H1 (cell line): ENCODE results near the gene IPO11. TPM values are rescaled to one million over a fixed set of nuclear protein-coding genes. Genes with fewer than 3 reads are reported as not detected.

Experiments
- CTCF ChIA-PET: fragments of 300-600 bp; sonication (Branson Sonifier 250); formaldehyde crosslinking; loops from one replicate; lab custom pipeline; 2021; ENCODE audit not compliant: partially characterized antibody; lab: Charles Lee
- POLR2A ChIA-PET: fragments of 300-600 bp; sonication (Branson Sonifier 250); formaldehyde crosslinking; loops from one replicate; lab custom pipeline; 2021; ENCODE audit warnings: inconsistent platforms; ENCODE audit not compliant: partially characterized antibody; lab: Charles Lee
- DNase-seq, 2 experiments: peaks; one replicate each; pipeline versions ENCODE4 v3.0.0 to v3.0.0-alpha.2; 2010 to 2022; ENCODE audit warnings: low spot score in 2 of 2, low read depth in 1 of 2, mixed read lengths in 1 of 2
- FAIRE-seq: peaks from 2 replicates; lab custom pipeline; 2011; peaks lifted over from hg19 to GRCh38; lab: Jason Lieb, UNC
- H2AFZ ChIP-seq: 2 replicates; pipeline ENCODE4 v1.8.1; 2012; ENCODE audit warnings: low read length, inconsistent platforms
- H2AK5ac ChIP-seq: 2 replicates; pipeline ENCODE4 v1.6.1; 2013; ENCODE audit warnings: low read depth, low read length
- H2BK120ac ChIP-seq: replicated peaks from 2 replicates; pipeline ENCODE3; 2013; ENCODE audit warnings: low read depth, low read length, inconsistent platforms
- H2BK12ac ChIP-seq: 2 replicates; pipeline ENCODE4 v1.6.1; 2013; ENCODE audit warnings: low read depth, low read length
- H2BK15ac ChIP-seq: 2 replicates; pipeline ENCODE4 v1.6.1; 2013; ENCODE audit warnings: low read length
- H2BK20ac ChIP-seq: 2 replicates; pipeline ENCODE4 v1.6.1; 2013; ENCODE audit warnings: low read length
- H2BK5ac ChIP-seq: 2 replicates; pipeline ENCODE4 v1.6.1; 2013; ENCODE audit warnings: low read depth, low read length
- H3K14ac ChIP-seq: 2 replicates; pipeline ENCODE4 v1.6.1; 2013; ENCODE audit warnings: inconsistent platforms; ENCODE audit not compliant: insufficient read length
- H3K18ac ChIP-seq: 2 replicates; pipeline ENCODE4 v1.6.1; 2013; ENCODE audit warnings: low read length; ENCODE audit errors: extremely low read depth
- H3K23ac ChIP-seq: 2 replicates; pipeline ENCODE4 v1.6.1; 2013; ENCODE audit warnings: inconsistent platforms; ENCODE audit not compliant: insufficient read length
- H3K23me2 ChIP-seq: 2 replicates; pipeline ENCODE4 v1.6.1; 2013; ENCODE audit warnings: low read depth, low read length
- H3K27ac ChIP-seq: 2 replicates; pipeline ENCODE4 v1.6.1; 2011; ENCODE audit warnings: low read depth, low read length, inconsistent platforms
- H3K27me3 ChIP-seq, 4 experiments: replicated peaks in 1 of 4; 1 replicate in 1 of 4; 2 replicates in 3 of 4; pipeline versions ENCODE4 v1.6.1 to v1.8.1; 2011 to 2013; ENCODE audit warnings: low read length in 3 of 4, mild to moderate bottlenecking in 3 of 4, inconsistent platforms in 2 of 4, mixed read lengths in 2 of 4, moderate library complexity in 1 of 4; ENCODE audit not compliant: control insufficient read depth in 3 of 4, insufficient read depth in 3 of 4; ENCODE audit errors: extremely low read depth in 1 of 4
- H3K36me3 ChIP-seq, 4 experiments: 2 replicates each; pipeline versions ENCODE4 v1.6.1 to v1.8.1; 2011 to 2013; ENCODE audit warnings: mild to moderate bottlenecking in 4 of 4, low read length in 3 of 4, moderate library complexity in 2 of 4, control low read depth in 1 of 4, inconsistent platforms in 1 of 4; ENCODE audit not compliant: insufficient read depth in 4 of 4, control insufficient read depth in 2 of 4
- H3K4ac ChIP-seq: replicated peaks from 2 replicates; pipeline ENCODE3; 2013; ENCODE audit warnings: low read length, low read depth, mixed read lengths, inconsistent platforms; ENCODE audit not compliant: insufficient read length
- H3K4me1 ChIP-seq, 4 experiments: replicated peaks in 1 of 4; 1 replicate in 1 of 4; 2 replicates in 3 of 4; pipeline versions ENCODE4 v1.6.1 to v1.8.1; 2011 to 2013; ENCODE audit warnings: low read length in 3 of 4, inconsistent platforms in 2 of 4, mixed read lengths in 1 of 4; ENCODE audit not compliant: insufficient read depth in 4 of 4, control insufficient read depth in 3 of 4
- H3K4me2 ChIP-seq, 2 experiments: 2 replicates each; pipeline versions ENCODE4 v1.6.1 to v1.8.1; 2011 to 2013; ENCODE audit warnings: low read depth in 2 of 2, low read length in 2 of 2, control low read depth in 1 of 2, inconsistent platforms in 1 of 2, mild to moderate bottlenecking in 1 of 2; ENCODE audit not compliant: insufficient read depth in 1 of 2
- H3K4me3 ChIP-seq, 4 experiments: fragments of 200-600, 300-600 bp in 1 of 4; sonication (generic), shearing (Covaris generic), sonication (Bioruptor Twin) in 1 of 4; 2 replicates each; pipeline versions ENCODE4 v1.5.1 to v1.8.1; 2011 to 2016; ENCODE audit warnings: low read length in 4 of 4, low read depth in 3 of 4, control low read depth in 2 of 4, inconsistent platforms in 2 of 4, mild to moderate bottlenecking in 2 of 4, mixed read lengths in 1 of 4, moderate library complexity in 1 of 4; ENCODE audit not compliant: insufficient read depth in 2 of 4; ENCODE audit errors: extremely low read depth in 1 of 4
- H3K56ac ChIP-seq: replicated peaks from 2 replicates; pipeline ENCODE3; 2013; ENCODE audit warnings: low read depth, mild to moderate bottlenecking, mixed read lengths, low read length, inconsistent platforms; ENCODE audit not compliant: insufficient read length
- H3K79me1 ChIP-seq: 2 replicates; pipeline ENCODE4 v1.6.1; 2013; ENCODE audit warnings: low read depth, low read length, control low read depth
- H3K79me2 ChIP-seq, 2 experiments: 2 replicates each; pipeline versions ENCODE4 v1.6.1 to v1.8.1; 2012 to 2013; ENCODE audit warnings: low read length in 2 of 2, mild to moderate bottlenecking in 2 of 2, inconsistent platforms in 1 of 2; ENCODE audit not compliant: insufficient read depth in 2 of 2, control insufficient read depth in 1 of 2
- H3K9ac ChIP-seq, 4 experiments: replicated peaks in 1 of 4; 1 replicate in 1 of 4; 2 replicates in 3 of 4; pipeline versions ENCODE4 v1.6.1 to v1.8.1; 2011 to 2013; ENCODE audit warnings: low read depth in 3 of 4, low read length in 3 of 4, control low read depth in 2 of 4, mild to moderate bottlenecking in 2 of 4, moderate library complexity in 2 of 4, inconsistent platforms in 1 of 4; ENCODE audit errors: extremely low read depth in 1 of 4
- H3K9me3 ChIP-seq, 2 experiments: 2 replicates each; pipeline versions ENCODE4 v1.6.1 to v1.8.1; 2012 to 2013; ENCODE audit warnings: mild to moderate bottlenecking in 2 of 2, moderate library complexity in 2 of 2, control low read depth in 1 of 2, inconsistent platforms in 1 of 2, low read depth in 1 of 2, low read length in 1 of 2, mixed read lengths in 1 of 2; ENCODE audit not compliant: insufficient read depth in 2 of 2
- H4K20me1 ChIP-seq, 2 experiments: replicated peaks in 1 of 2; 2 replicates each; pipeline versions ENCODE3 to v1.8.1; 2011 to 2013; ENCODE audit warnings: inconsistent platforms in 2 of 2, low read length in 2 of 2, mild to moderate bottlenecking in 1 of 2; ENCODE audit not compliant: insufficient read depth in 2 of 2, control insufficient read depth in 1 of 2
- H4K5ac ChIP-seq: 2 replicates; pipeline ENCODE4 v1.6.1; 2013; ENCODE audit warnings: low read length, low read depth, mixed read lengths, inconsistent platforms; ENCODE audit not compliant: insufficient read length
- H4K8ac ChIP-seq: 2 replicates; pipeline ENCODE4 v1.8.0; 2013; ENCODE audit warnings: mild to moderate bottlenecking, moderate library complexity, low read length, inconsistent platforms; ENCODE audit not compliant: insufficient read depth; ENCODE audit errors: extremely low read depth
- H4K91ac ChIP-seq: replicated peaks from 2 replicates; pipeline ENCODE3; 2013; ENCODE audit warnings: low read length, mixed read lengths, inconsistent platforms; ENCODE audit not compliant: insufficient read length
- ASH2L ChIP-seq: fragments of 200-600, 300-600 bp; sonication (generic); IDR thresholded peaks from one replicate; pipeline ENCODE4 v1.7.1; 2017; ENCODE audit warnings: low read length
- CBX8 ChIP-seq: fragments of 300-800, 300-1000 bp; sonication (generic); IDR thresholded peaks from 2 replicates; pipeline ENCODE4 v1.7.1; 2016; ENCODE audit warnings: low read depth, low read length, borderline replicate concordance
- CHD1 ChIP-seq: IDR thresholded peaks from 2 replicates; pipeline ENCODE4 v1.6.1; 2012; ENCODE audit warnings: low read depth, low read length, improper control_type of control experiment
- HDAC2 ChIP-seq, 2 experiments: fragments of 300-600 bp in 1 of 2; sonication (generic) in 1 of 2; IDR thresholded peaks; 2 replicates each; pipeline ENCODE4 v1.6.1; 2011 to 2012; ENCODE audit warnings: low read depth in 2 of 2, low read length in 2 of 2, mild to moderate bottlenecking in 2 of 2, moderate library complexity in 2 of 2, borderline replicate concordance in 1 of 2, inconsistent platforms in 1 of 2
- POU5F1 ChIP-seq: IDR thresholded peaks from 2 replicates; pipeline ENCODE4 v1.6.1; 2011; ENCODE audit warnings: low read depth, mild to moderate bottlenecking, low read length, moderate library complexity
- RBBP5 ChIP-seq: IDR thresholded peaks from 2 replicates; pipeline ENCODE4 v1.7.1; 2012; ENCODE audit warnings: low read depth, mild to moderate bottlenecking, inconsistent platforms, low read length, moderate library complexity, borderline replicate concordance
- RXRA ChIP-seq: IDR thresholded peaks from 2 replicates; pipeline ENCODE4 v1.6.1; 2011; ENCODE audit warnings: low read depth, mild to moderate bottlenecking, low read length, moderate library complexity; ENCODE audit not compliant: insufficient read depth
- TAF1 ChIP-seq: IDR thresholded peaks from 2 replicates; pipeline ENCODE4 v1.6.1; 2011; ENCODE audit warnings: mild to moderate bottlenecking, low read depth, low read length
- TAF7 ChIP-seq: optimal IDR thresholded peaks from 2 replicates; pipeline ENCODE3; 2011; ENCODE audit warnings: low read depth, mild to moderate bottlenecking, inconsistent platforms, low read length, moderate library complexity, borderline replicate concordance
- ZNF274 ChIP-seq: IDR thresholded peaks from 2 replicates; pipeline ENCODE4 v1.7.0; 2012; ENCODE audit warnings: low read length, borderline replicate concordance; ENCODE audit errors: extremely low read depth
- WGBS, 2 experiments: shearing (Covaris generic) in 1 of 2; methylation state at CpG; one replicate each; pipeline versions ENCODE4 v1.1.6 to v1.1.7; 2013 to 2015; ENCODE audit warnings: low lambda C conversion rate in 2 of 2, mixed read lengths in 2 of 2, inconsistent platforms in 1 of 2, low coverage in 1 of 2, missing lambda C conversion rate in 1 of 2; ENCODE audit not compliant: insufficient replicate concordance in 2 of 2, insufficient coverage in 1 of 2, insufficient read length in 1 of 2; ENCODE audit errors: extremely low coverage in 1 of 2, missing lambda C conversion rate in 1 of 2; 5-methylcytosine and 5-hydroxymethylcytosine counted together
- polyA plus RNA-seq, 7 experiments: library from polyadenylated mRNA; depleted of rRNA in 3 of 7; stranded (reverse) in 5 of 7; unstranded in 2 of 7; fragments of >200 nt in 5 of 7; fragments of 200-250 nt in 2 of 7; gene quantifications; 1 replicate in 5 of 7; 2 replicates in 1 of 7; 4 replicates in 1 of 7; pipeline versions ENCODE4 v1.2.1 to v1.2.3, GENCODE V29; 2011 to 2013; ENCODE audit warnings: missing spikeins in 2 of 7, mixed read lengths in 2 of 7
- total RNA-seq: library from RNA; stranded (reverse); fragmentation: NEBNext Ultra II Directional; extraction: Animal tissue kit (Norgen Biotek cat#: 25700); gene quantifications from 2 replicates; pipeline ENCODE4 v1.2.1, GENCODE V29; 2021
- TF ChIP-seq, protein P1 (sequence below): IDR thresholded peaks from 2 replicates; pipeline ENCODE4 v1.6.1; 2011; ENCODE audit warnings: low read length, improper control_type of control experiment
- TF ChIP-seq, protein P2 (sequence below): IDR thresholded peaks from 2 replicates; pipeline ENCODE4 v1.6.1; 2012; ENCODE audit warnings: inconsistent platforms

The IPO11 gene
- total and polyA plus RNA-seq, 2 of the 8 experiments (the other 6 are each of a cell fraction or from before 2014, with no cell fraction given): 23.6 to 64.4 TPM

DNA sequence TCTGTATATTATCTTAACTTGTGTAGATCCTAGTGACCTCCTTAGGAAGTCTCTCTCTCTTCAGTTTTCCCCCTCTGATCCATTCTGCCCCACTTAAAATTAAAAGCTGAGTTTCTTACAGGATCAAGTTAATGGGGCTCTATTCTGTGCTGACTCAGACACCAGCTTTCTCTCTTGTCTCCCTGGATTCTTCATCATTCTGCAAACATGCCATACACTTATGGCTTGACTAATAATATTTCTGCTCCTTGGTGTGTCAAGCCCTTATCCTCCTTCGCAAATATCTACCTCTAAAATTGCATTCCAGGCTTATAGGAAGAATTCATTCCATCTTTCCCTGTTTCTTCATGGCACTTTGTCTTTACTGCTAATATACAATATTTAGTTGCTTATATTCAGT is 184.1 kb downstream of the IPO11 start:
- Histone ChIP-seq H2BK20ac (no peak overlapping the region), H3K4me1 (peaks cover 0 to 10% (median 0%) of the 10 kb centered on the region in 4 experiments; a peak in 2 of 7 replicates), H3K4ac (no peak overlapping the region), H4K8ac (no peak overlapping the region), H3K18ac (no peak overlapping the region), H3K9ac (no peak overlapping the region), H3K27me3 (no peaks in the 10 kb centered on the region), H3K4me3 (no peak overlapping the region), H4K91ac (no peak overlapping the region), H3K36me3 (peaks cover 0 to 3% (median 0%) of the 10 kb centered on the region in 4 experiments; a peak in 3 of 8 replicates), H2AK5ac (no peak overlapping the region), H3K23ac (no peak overlapping the region), H2AFZ (no peak overlapping the region), H4K5ac (no peak overlapping the region), H3K79me1 (no peaks in the 10 kb centered on the region), H3K79me2 (no peaks in the 10 kb centered on the region), H3K23me2 (no peaks in the 10 kb centered on the region), H2BK120ac (no peak overlapping the region), H2BK5ac (no peak overlapping the region), H3K9me3 (no peaks in the 10 kb centered on the region), H2BK12ac (no peak overlapping the region), H4K20me1 (no peaks in the 10 kb centered on the region), H2BK15ac (no peak overlapping the region), H3K27ac (no peak overlapping the region), H3K14ac (no peak overlapping the region), H3K56ac (no peak overlapping the region), H3K4me2 (no peak overlapping the region)
- FAIRE-seq (no peak), DNase-seq (no peak)
- 88% methylated on average over 1 of the region's 1 CpG; no CpG with 5 or more reads in 1 of the 2 experiments for WGBS, 2 experiments
- ChIA-PET CTCF (no interaction called here), POLR2A (interaction anchor here (1.5 kb wide), 1 partner anchor 10 kb away, joined by 3 read pairs; no protein-coding TSS in a partner anchor)
- TF ChIP-seq, protein P1, sequence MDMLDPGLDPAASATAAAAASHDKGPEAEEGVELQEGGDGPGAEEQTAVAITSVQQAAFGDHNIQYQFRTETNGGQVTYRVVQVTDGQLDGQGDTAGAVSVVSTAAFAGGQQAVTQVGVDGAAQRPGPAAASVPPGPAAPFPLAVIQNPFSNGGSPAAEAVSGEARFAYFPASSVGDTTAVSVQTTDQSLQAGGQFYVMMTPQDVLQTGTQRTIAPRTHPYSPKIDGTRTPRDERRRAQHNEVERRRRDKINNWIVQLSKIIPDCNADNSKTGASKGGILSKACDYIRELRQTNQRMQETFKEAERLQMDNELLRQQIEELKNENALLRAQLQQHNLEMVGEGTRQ: no peak
- TF ChIP-seq TAF7: no peak
- no peak for TF ChIP-seq RXRA
- TF ChIP-seq CBX8: no peak
- TF ChIP-seq ASH2L: no peak
- TF ChIP-seq, protein P2, sequence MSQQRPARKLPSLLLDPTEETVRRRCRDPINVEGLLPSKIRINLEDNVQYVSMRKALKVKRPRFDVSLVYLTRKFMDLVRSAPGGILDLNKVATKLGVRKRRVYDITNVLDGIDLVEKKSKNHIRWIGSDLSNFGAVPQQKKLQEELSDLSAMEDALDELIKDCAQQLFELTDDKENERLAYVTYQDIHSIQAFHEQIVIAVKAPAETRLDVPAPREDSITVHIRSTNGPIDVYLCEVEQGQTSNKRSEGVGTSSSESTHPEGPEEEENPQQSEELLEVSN: no peak
- no peak for TF ChIP-seq RBBP5
- TF ChIP-seq ZNF274: no peak
- TF ChIP-seq CHD1: no peak
- TF ChIP-seq TAF1: no peak
- TF ChIP-seq HDAC2 (IDR thresholded peaks at IDR 0.05; ENCODE audit: borderline replicate concordance in 1 of 2, low read depth in 2 of 2, low read length in 2 of 2): no peak
- no peak for TF ChIP-seq POU5F1
